Muscle layer of colon (tissue), 2 donors: Measurements from ENCODE around the gene CAPRIN1.
"Not testable (repeated sequence)": the region's sequence is repeated elsewhere in the genome, so short reads cannot be mapped to it uniquely, and the experiment has no call there.

Experiments used
- H3K27ac ChIP-seq: one replicate; pipeline ENCODE4 v1.7.0; 2013; ENCODE audit warnings: low read depth, mild to moderate bottlenecking, low read length, moderate library complexity
- H3K27me3 ChIP-seq, 2 donors: one replicate each; pipeline ENCODE4 v1.7.0; 2013; ENCODE audit warnings: low read length in 2 of 2, mild to moderate bottlenecking in 2 of 2; ENCODE audit not compliant: insufficient read depth in 2 of 2, control insufficient read depth in 1 of 2
- H3K36me3 ChIP-seq: one replicate; pipeline ENCODE4 v1.7.0; 2013; ENCODE audit warnings: mild to moderate bottlenecking, low read length; ENCODE audit not compliant: insufficient read depth
- H3K4me1 ChIP-seq: one replicate; pipeline ENCODE4 v1.7.0; 2013; ENCODE audit warnings: mild to moderate bottlenecking, low read length; ENCODE audit not compliant: insufficient read depth
- H3K4me3 ChIP-seq, 2 donors: one replicate each; pipeline ENCODE4 v1.7.0; 2013; ENCODE audit warnings: low read length in 2 of 2, low read depth in 1 of 2, mild to moderate bottlenecking in 1 of 2, moderate library complexity in 1 of 2
- H3K9ac ChIP-seq: one replicate; pipeline ENCODE4 v1.7.0; 2013; ENCODE audit warnings: low read length
- H3K9me3 ChIP-seq: one replicate; pipeline ENCODE4 v1.7.0; 2013; ENCODE audit warnings: mild to moderate bottlenecking, low read length
- donor health status: abdominal sarcoma.
- donor health status: Adenocarcinoma of cecum.

Gene CAPRIN1

GRCh38 chr11:34052608-34053160, 1.2 kb downstream of the CAPRIN1 start:
- no peaks in the 10 kb centered on the region for H3K9me3 ChIP-seq
- peaks cover 11% of the 10 kb centered on the region for H3K36me3 ChIP-seq
- peaks cover 46% of the 10 kb centered on the region for H3K4me1 ChIP-seq
- peak overlapping the region; percentile 89 for H3K9ac ChIP-seq
- peak overlapping the region; percentile 77 to 99 for H3K4me3 ChIP-seq
- no peaks in the 10 kb centered on the region for H3K27me3 ChIP-seq
- peak overlapping the region; percentile 84 for H3K27ac ChIP-seq

GRCh38 chr11:34053161-34053686, 1.7 kb downstream of the CAPRIN1 start:
- Histone ChIP-seq H3K4me3 (peak overlapping the region; percentile 77 to 99), H3K9me3 (no peaks in the 10 kb centered on the region), H3K4me1 (peaks cover 46% of the 10 kb centered on the region), H3K27me3 (no peaks in the 10 kb centered on the region), H3K9ac (peak overlapping the region; percentile 89), H3K27ac (peak overlapping the region; percentile 84), H3K36me3 (peaks cover 11% of the 10 kb centered on the region)

GRCh38 chr11:34054351-34054750, 2.8 kb downstream of the CAPRIN1 start:
- Histone ChIP-seq H3K4me1 (peaks cover 55% of the 10 kb centered on the region), H3K36me3 (peaks cover 11% of the 10 kb centered on the region)
- H3K9ac ChIP-seq, H3K27me3 ChIP-seq, H3K9me3 ChIP-seq, H3K4me3 ChIP-seq, H3K27ac ChIP-seq: not testable (repeated sequence)

GRCh38 chr11:34055218-34056000, 3.9 kb downstream of the CAPRIN1 start:
- Histone ChIP-seq H3K36me3 (peaks cover 11% of the 10 kb centered on the region), H3K27ac (no peak overlapping the region), H3K27me3 (no peaks in the 10 kb centered on the region), H3K9ac (no peak overlapping the region), H3K4me1 (peaks cover 54% of the 10 kb centered on the region), H3K4me3 (no peak overlapping the region), H3K9me3 (no peaks in the 10 kb centered on the region)

- H3K36me3 ChIP-seq: peaks cover 16% of the 10 kb centered on the region
Observed at GRCh38 chr11:34056672-34057071, 5.1 kb downstream of the CAPRIN1 start.

GRCh38 chr11:34063061-34063795, 11.7 kb downstream of the CAPRIN1 start:
- Histone ChIP-seq H3K4me3 (no peak overlapping the region), H3K4me1 (peaks cover 23% of the 10 kb centered on the region), H3K27ac (no peak overlapping the region), H3K9ac (no peak overlapping the region), H3K9me3 (no peaks in the 10 kb centered on the region), H3K27me3 (no peaks in the 10 kb centered on the region), H3K36me3 (peaks cover 6% of the 10 kb centered on the region)

More at GRCh38 chr11:34056672-34057071, 5.1 kb downstream of the CAPRIN1 start:
- no peaks in the 10 kb centered on the region for H3K27me3 ChIP-seq
- H3K4me3 ChIP-seq: no peak overlapping the region
- peaks cover 49% of the 10 kb centered on the region for H3K4me1 ChIP-seq
- no peak overlapping the region for H3K27ac ChIP-seq
- no peak overlapping the region for H3K9ac ChIP-seq
- H3K9me3 ChIP-seq: no peaks in the 10 kb centered on the region

GRCh38 chr11:34064291-34064690, 12.8 kb downstream of the CAPRIN1 start:
- H3K27me3 ChIP-seq: no peaks in the 10 kb centered on the region
- peaks cover 19% of the 10 kb centered on the region for H3K4me1 ChIP-seq

GRCh38 chr11:34065505-34066203, 14.1 kb downstream of the CAPRIN1 start:
- no peak overlapping the region for H3K27ac ChIP-seq
- H3K9me3 ChIP-seq: no peaks in the 10 kb centered on the region
- no peak overlapping the region for H3K4me3 ChIP-seq
- no peak overlapping the region for H3K9ac ChIP-seq
- H3K4me1 ChIP-seq: peaks cover 19% of the 10 kb centered on the region
- no peaks in the 10 kb centered on the region for H3K27me3 ChIP-seq
- peaks cover 6% of the 10 kb centered on the region for H3K36me3 ChIP-seq

More at GRCh38 chr11:34064291-34064690, 12.8 kb downstream of the CAPRIN1 start:
- Histone ChIP-seq H3K9ac (no peak overlapping the region), H3K36me3 (peaks cover 6% of the 10 kb centered on the region), H3K9me3 (no peaks in the 10 kb centered on the region), H3K4me3 (no peak overlapping the region), H3K27ac (no peak overlapping the region)

GRCh38 chr11:34066766-34067165, 15.2 kb downstream of the CAPRIN1 start:
- not testable (repeated sequence) for H3K4me3 ChIP-seq, H3K36me3 ChIP-seq, H3K27ac ChIP-seq, H3K27me3 ChIP-seq, H3K9ac ChIP-seq, H3K9me3 ChIP-seq
- H3K4me1 ChIP-seq: peaks cover 19% of the 10 kb centered on the region

GRCh38 chr11:34067383-34068065, 16.0 kb downstream of the CAPRIN1 start:
- no peak overlapping the region for H3K4me3 ChIP-seq
- no peak overlapping the region for H3K27ac ChIP-seq
- peaks cover 2% of the 10 kb centered on the region for H3K36me3 ChIP-seq
- H3K27me3 ChIP-seq: no peaks in the 10 kb centered on the region
- no peak overlapping the region for H3K9ac ChIP-seq
- no peaks in the 10 kb centered on the region for H3K9me3 ChIP-seq
- H3K4me1 ChIP-seq: peaks cover 19% of the 10 kb centered on the region
